BE2C (cell line): ENCODE data around the gene KATNBL1.

Experiments
- DNase-seq: peaks from one replicate; pipeline ENCODE4 v3.0.0-alpha.2; 2020
- H3K27me3 ChIP-seq: fragments of 250-450 bp; sonication (Bioruptor Pico); 2 replicates; pipeline ENCODE4 v1.5.1; 2020; ENCODE audit warnings: mild to moderate bottlenecking
- H3K36me3 ChIP-seq: fragments of 250-450 bp; sonication (Bioruptor Pico); 2 replicates; pipeline ENCODE4 v1.5.1; 2020; ENCODE audit warnings: mild to moderate bottlenecking
- H3K4me1 ChIP-seq: fragments of 250-450 bp; sonication (Bioruptor Pico); 2 replicates; pipeline ENCODE4 v1.5.1; 2020
- H3K4me3 ChIP-seq: 2 replicates; pipeline ENCODE4 v1.5.1; 2011; ENCODE audit warnings: low read depth, low read length
- H3K9me3 ChIP-seq: fragments of 250-450 bp; sonication (Bioruptor Pico); 2 replicates; pipeline ENCODE4 v1.5.1; 2020
- CTCF ChIP-seq: IDR thresholded peaks from 2 replicates; pipeline ENCODE4 v1.5.1; 2012; ENCODE audit warnings: mild to moderate bottlenecking, low read depth, low read length

The KATNBL1 gene

GRCh38 chr15:34233614-34234013, 23.7 kb upstream of the KATNBL1 start:
- H3K4me3 ChIP-seq: no peak overlapping the region
- peaks cover 19% of the 10 kb centered on the region for H3K36me3 ChIP-seq
- H3K27me3 ChIP-seq: no peaks in the 10 kb centered on the region
- H3K9me3 ChIP-seq: no peaks in the 10 kb centered on the region
- no peak for DNase-seq
- H3K4me1 ChIP-seq: no peaks in the 10 kb centered on the region
- no peak for TF ChIP-seq CTCF

GRCh38 chr15:34223904-34224596, 14.2 kb upstream of the KATNBL1 start:
- H3K4me1 ChIP-seq: no peaks in the 10 kb centered on the region
- DNase-seq: no peak
- TF ChIP-seq CTCF: no peak
- no peaks in the 10 kb centered on the region for H3K27me3 ChIP-seq
- H3K9me3 ChIP-seq: no peaks in the 10 kb centered on the region
- peak overlapping the region; percentile 98 for H3K4me3 ChIP-seq
- peaks cover 18% of the 10 kb centered on the region for H3K36me3 ChIP-seq

DNA sequence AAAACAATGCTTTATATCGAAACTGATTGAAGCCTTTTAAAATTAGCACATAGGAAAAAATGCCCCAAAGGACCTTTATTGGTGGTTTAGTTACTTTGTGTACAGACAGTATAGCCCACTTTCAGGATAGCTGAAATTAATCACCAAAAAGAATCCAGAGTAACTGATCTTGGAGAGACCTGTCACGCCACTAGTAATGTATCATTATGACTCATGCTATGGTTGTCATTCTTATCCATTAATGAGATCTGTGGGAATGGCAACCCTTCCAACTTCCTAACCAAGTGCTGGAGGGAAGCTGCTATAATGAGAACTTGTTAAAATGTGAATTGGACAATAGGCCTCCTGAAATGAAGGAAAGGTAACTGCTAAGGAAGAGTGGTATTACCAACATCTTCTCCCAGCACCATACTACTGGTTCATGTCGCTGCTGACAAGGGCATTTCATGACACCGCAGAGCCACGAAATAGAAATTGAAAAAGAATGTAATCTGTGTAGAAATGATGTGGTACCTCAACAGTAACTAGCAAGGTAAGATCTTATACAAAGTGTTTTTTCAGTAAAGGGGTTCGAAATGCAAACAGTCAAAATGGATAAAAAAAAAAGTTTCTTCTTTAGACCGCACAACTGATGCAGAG, 7.8 kb upstream of the KATNBL1 start:
- no peaks in the 10 kb centered on the region for H3K36me3 ChIP-seq
- no peak for DNase-seq
- no peaks in the 10 kb centered on the region for H3K27me3 ChIP-seq
- H3K4me3 ChIP-seq: no peak overlapping the region
- H3K9me3 ChIP-seq: no peaks in the 10 kb centered on the region
- TF ChIP-seq CTCF: no peak
- H3K4me1 ChIP-seq: no peaks in the 10 kb centered on the region

DNA sequence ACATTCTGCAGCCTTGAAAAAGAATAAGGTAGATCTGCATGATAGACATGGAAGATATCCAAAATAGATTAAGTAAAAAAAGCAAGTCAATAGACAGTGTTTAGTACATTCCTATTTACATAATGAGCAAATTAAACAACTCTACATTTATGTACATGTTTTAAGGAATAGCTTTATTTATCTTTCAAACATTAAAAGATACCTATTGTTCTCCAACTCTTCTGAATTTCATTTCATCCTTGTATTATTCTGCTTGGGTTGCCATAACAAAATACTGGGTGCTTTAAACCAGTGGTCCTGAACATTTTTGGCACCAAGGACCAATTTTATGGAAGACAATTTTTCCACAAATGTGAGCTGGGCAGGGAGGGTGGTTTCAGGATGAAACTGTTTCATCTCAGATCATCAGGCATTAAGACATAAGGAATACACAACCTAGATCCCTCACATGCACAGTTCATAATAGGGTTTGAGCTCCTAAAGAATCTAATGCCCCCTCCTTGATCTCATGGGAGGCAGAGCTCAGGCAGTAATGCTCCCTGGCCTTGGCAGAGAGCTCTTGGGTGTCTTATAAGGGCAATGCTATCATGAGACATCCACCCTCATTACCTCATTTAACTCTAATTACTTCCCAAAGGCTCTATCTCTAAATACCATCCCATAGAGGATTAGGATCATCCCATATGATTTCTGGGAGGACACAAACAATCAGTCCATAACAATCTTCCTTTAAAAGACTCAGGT, 6.8 kb upstream of the KATNBL1 start:
- H3K27me3 ChIP-seq: no peaks in the 10 kb centered on the region
- no peak for TF ChIP-seq CTCF
- no peaks in the 10 kb centered on the region for H3K4me1 ChIP-seq
- H3K9me3 ChIP-seq: no peaks in the 10 kb centered on the region
- H3K4me3 ChIP-seq: no peak overlapping the region
- H3K36me3 ChIP-seq: no peaks in the 10 kb centered on the region
- DNase-seq: no peak

- Histone ChIP-seq H3K4me1 (no peaks in the 10 kb centered on the region), H3K27me3 (no peaks in the 10 kb centered on the region), H3K36me3 (no peaks in the 10 kb centered on the region), H3K4me3 (no peak overlapping the region), H3K9me3 (no peaks in the 10 kb centered on the region)
- TF ChIP-seq CTCF: no peak
- DNase-seq: no peak
Observed at GRCh38 chr15:34214135-34214534, 4.2 kb upstream of the KATNBL1 start.

DNA sequence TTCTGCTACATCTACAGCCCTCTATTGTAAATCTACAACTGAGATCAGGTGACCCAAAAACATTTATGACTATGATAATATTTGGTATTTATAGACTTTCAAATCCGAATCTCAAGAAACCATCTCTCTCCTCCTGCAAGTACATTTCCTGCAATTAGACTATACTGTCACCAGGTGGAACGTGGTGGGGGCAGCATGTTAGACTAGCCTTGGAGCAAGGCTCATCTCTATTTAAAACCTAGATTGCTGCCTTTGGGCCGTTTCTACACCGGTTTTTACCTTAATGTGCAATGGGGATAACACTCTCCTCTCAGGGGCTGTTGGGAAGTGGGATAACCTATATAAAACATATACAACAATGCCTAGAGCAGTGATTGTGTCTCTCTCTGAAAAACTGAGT, 3.8 kb upstream of the KATNBL1 start:
- Histone ChIP-seq H3K4me1 (no peaks in the 10 kb centered on the region), H3K36me3 (no peaks in the 10 kb centered on the region), H3K9me3 (no peaks in the 10 kb centered on the region), H3K27me3 (no peaks in the 10 kb centered on the region), H3K4me3 (no peak overlapping the region)
- TF ChIP-seq CTCF: 0 out of 2 replicates have a peak, but pooled peaks have one; percentile 7
- no peak for DNase-seq
